OCI-LY1 (cell line): ENCODE results near the gene RPL4.
"Not testable (repeated sequence)": the region's sequence is repeated elsewhere in the genome, so short reads cannot be mapped to it uniquely, and the experiment has no call there.

Experiments
- EZH2 ChIP-seq: fragments of 200-600 bp; sonication (generic), shearing (Covaris generic); IDR thresholded peaks from 2 replicates; pipeline ENCODE4 v1.8.0; 2017; ENCODE audit warnings: borderline replicate concordance, mixed run types, mild to moderate bottlenecking, antibody characterized with exemption, low read length, moderate library complexity, mixed read lengths
- TF ChIP-seq, protein P1 (sequence below): fragments of 200-600 bp; sonication (generic), shearing (Covaris generic); IDR thresholded peaks from 2 replicates; pipeline ENCODE4 v1.5.1; 2017; ENCODE audit warnings: mild to moderate bottlenecking, antibody characterized with exemption, low read length, moderate library complexity, mixed read lengths

DNA sequence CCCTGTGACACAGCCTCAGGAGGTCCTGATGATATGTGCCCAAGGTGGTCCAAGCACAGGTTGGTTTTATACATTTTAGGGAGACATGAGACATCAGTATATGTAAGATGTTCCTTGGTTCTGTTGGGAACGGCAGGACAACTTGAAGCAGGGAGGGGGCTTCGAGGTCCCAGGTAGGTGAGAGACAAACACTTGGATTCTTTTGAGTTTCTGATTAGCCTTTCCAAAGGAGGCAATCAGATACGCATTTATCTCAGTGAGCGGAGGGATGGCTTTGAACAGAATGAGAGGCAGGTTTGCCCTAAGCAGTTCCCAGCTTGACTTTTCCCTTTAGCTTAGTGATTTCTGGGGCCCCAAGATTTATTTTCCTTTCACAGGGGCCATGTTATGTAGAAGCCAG, 33.8 kb downstream of the RPL4 start:
- TF ChIP-seq, protein P1, sequence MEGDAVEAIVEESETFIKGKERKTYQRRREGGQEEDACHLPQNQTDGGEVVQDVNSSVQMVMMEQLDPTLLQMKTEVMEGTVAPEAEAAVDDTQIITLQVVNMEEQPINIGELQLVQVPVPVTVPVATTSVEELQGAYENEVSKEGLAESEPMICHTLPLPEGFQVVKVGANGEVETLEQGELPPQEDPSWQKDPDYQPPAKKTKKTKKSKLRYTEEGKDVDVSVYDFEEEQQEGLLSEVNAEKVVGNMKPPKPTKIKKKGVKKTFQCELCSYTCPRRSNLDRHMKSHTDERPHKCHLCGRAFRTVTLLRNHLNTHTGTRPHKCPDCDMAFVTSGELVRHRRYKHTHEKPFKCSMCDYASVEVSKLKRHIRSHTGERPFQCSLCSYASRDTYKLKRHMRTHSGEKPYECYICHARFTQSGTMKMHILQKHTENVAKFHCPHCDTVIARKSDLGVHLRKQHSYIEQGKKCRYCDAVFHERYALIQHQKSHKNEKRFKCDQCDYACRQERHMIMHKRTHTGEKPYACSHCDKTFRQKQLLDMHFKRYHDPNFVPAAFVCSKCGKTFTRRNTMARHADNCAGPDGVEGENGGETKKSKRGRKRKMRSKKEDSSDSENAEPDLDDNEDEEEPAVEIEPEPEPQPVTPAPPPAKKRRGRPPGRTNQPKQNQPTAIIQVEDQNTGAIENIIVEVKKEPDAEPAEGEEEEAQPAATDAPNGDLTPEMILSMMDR, result not testable (repeated sequence)
- not testable (repeated sequence) for TF ChIP-seq EZH2
